Upper lobe of left lung (tissue), 6 donors: ENCODE measurements around the gene NRXN3. TPM values are rescaled to one million over a fixed set of nuclear protein-coding genes. Genes with fewer than 3 reads are reported as not detected.
"Not testable (repeated sequence)": the region's sequence is repeated elsewhere in the genome, so short reads cannot be mapped to it uniquely, and the experiment has no call there.

Experiments
- ATAC-seq, 2 donors: fragments of 200-7000 bp; cut with Tn5 transposase; one replicate each; pipeline ENCODE4 v1.9.1; 2022; ENCODE audit warnings: mild to moderate bottlenecking in 2 of 2, moderate library complexity in 2 of 2; ENCODE audit not compliant: low FRiP score in 2 of 2
- DNase-seq, 2 donors: peaks; one replicate each; pipeline ENCODE4 v3.0.0-alpha.2; 2019 to 2020
- H3K27ac ChIP-seq, 4 donors: fragments of 200-600 bp; sonication (generic); one replicate each; pipeline ENCODE4 v1.5.1; 2016 to 2019
- H3K27me3 ChIP-seq, 4 donors: fragments of 200-600 bp; sonication (generic); one replicate each; pipeline ENCODE4 v1.5.1; 2017 to 2019
- H3K36me3 ChIP-seq, 4 donors: fragments of 200-600 bp; sonication (generic); one replicate each; pipeline ENCODE4 v1.5.1; 2016 to 2019
- H3K4me1 ChIP-seq, 4 donors: fragments of 200-600 bp; sonication (generic); one replicate each; pipeline ENCODE4 v1.5.1; 2018 to 2019
- H3K4me3 ChIP-seq, 4 donors: fragments of 200-600 bp; sonication (generic); one replicate each; pipeline ENCODE4 v1.5.1; 2017 to 2019; ENCODE audit warnings: mild to moderate bottlenecking in 2 of 4, moderate library complexity in 1 of 4
- H3K9me3 ChIP-seq, 4 donors: fragments of 200-600 bp; sonication (generic); one replicate each; pipeline ENCODE4 v1.5.1; 2018 to 2019
- CTCF ChIP-seq, 6 experiments: fragments of 450-650 bp in 4 of 6; fragments of 200-600 bp in 2 of 6; sonication (generic) in 2 of 6; IDR thresholded peaks; one replicate each; pipeline ENCODE4 v1.5.1; 2016 to 2019; ENCODE audit warnings: antibody characterized with exemption in 6 of 6
- EP300 ChIP-seq, 4 donors: sonication (generic); formaldehyde crosslinking; IDR thresholded peaks; one replicate each; pipeline ENCODE4 v1.5.1; 2017; ENCODE audit warnings: antibody characterized with exemption in 4 of 4, control low read depth in 2 of 4
- POLR2A ChIP-seq, 4 donors: fragments of 450-650 bp; IDR thresholded peaks; one replicate each; pipeline ENCODE4 v1.5.1; 2016 to 2017; ENCODE audit warnings: antibody characterized with exemption in 4 of 4, mild to moderate bottlenecking in 2 of 4
- POLR2AphosphoS5 ChIP-seq, 2 donors: sonication (generic); formaldehyde crosslinking; IDR thresholded peaks; one replicate each; pipeline ENCODE4 v1.5.1; 2017; ENCODE audit warnings: antibody characterized with exemption in 2 of 2
- WGBS, 2 donors: methylation state at CpG; one replicate each; pipeline ENCODE4 v1.1.5; 2017 to 2018; 5-methylcytosine and 5-hydroxymethylcytosine counted together
- total RNA-seq, 6 donors: library from RNA; depleted of rRNA in 4 of 6; stranded (reverse); fragments of >200 nt in 4 of 6; gene quantifications; one replicate each; pipeline versions ENCODE4 v1.1.0 to v1.2.1, GENCODE V29; 2016 to 2021
- donor health status: DM: no; HTN: no; CAD: no; lungs with moderate emphysema.
- donor health status: DM: no; HTN: yes; CAD: no; lungs with severe emphysema.

Gene NRXN3
- total RNA-seq, 6 donors from 2014 or later: 4.4 to 14.9 (median 7.2) TPM

- DNase-seq (no peak), ATAC-seq (no peak)
- Histone ChIP-seq H3K9me3 (no peaks in the 10 kb centered on the region), H3K27ac (no peak overlapping the region), H3K27me3 (no peaks in the 10 kb centered on the region), H3K4me3 (no peak overlapping the region), H3K36me3 (no peaks in the 10 kb centered on the region), H3K4me1 (no peaks in the 10 kb centered on the region)
- WGBS, 2 donors: 80 to 88% methylated on average over 1 of the region's 1 CpG
- TF ChIP-seq EP300 (IDR thresholded peaks at IDR 0.05) (no peak), POLR2AphosphoS5 (IDR thresholded peaks at IDR 0.05) (no peak), CTCF (IDR thresholded peaks at IDR 0.05) (no peak), POLR2A (IDR thresholded peaks at IDR 0.05) (no peak)
Measured at GRCh38 chr14:78486621-78487020, 316.4 kb downstream of the NRXN3 start.

GRCh38 chr14:78487573-78487972 lies 317.4 kb downstream of the NRXN3 start:
- H3K9me3 ChIP-seq, H3K27me3 ChIP-seq, H3K4me3 ChIP-seq, DNase-seq, H3K36me3 ChIP-seq, ATAC-seq, H3K4me1 ChIP-seq, H3K27ac ChIP-seq: not testable (repeated sequence)
- 45 to 67% methylated on average over 2 of the region's 2 CpGs for WGBS, 2 donors

GRCh38 chr14:78488938-78489337 lies 318.8 kb downstream of the NRXN3 start:
- H3K9me3 ChIP-seq: no peaks in the 10 kb centered on the region
- no peaks in the 10 kb centered on the region for H3K4me1 ChIP-seq
- no peak for TF ChIP-seq CTCF (IDR thresholded peaks at IDR 0.05)
- TF ChIP-seq EP300 (IDR thresholded peaks at IDR 0.05): no peak
- TF ChIP-seq POLR2A (IDR thresholded peaks at IDR 0.05): no peak
- no peak for TF ChIP-seq POLR2AphosphoS5 (IDR thresholded peaks at IDR 0.05)
- ATAC-seq (no peak), DNase-seq (no peak)
- H3K36me3 ChIP-seq: no peaks in the 10 kb centered on the region
- H3K27me3 ChIP-seq: no peaks in the 10 kb centered on the region
- no peak overlapping the region for H3K27ac ChIP-seq
- 89% methylated on average over 4 of the region's 4 CpGs for WGBS, 2 donors
- no peak overlapping the region for H3K4me3 ChIP-seq

- WGBS, 2 donors: 83 to 86% methylated on average over 7 of the region's 7 CpGs
- no peak overlapping the region for H3K27ac ChIP-seq
- no peaks in the 10 kb centered on the region for H3K9me3 ChIP-seq
- TF ChIP-seq POLR2A (IDR thresholded peaks at IDR 0.05) (no peak), POLR2AphosphoS5 (IDR thresholded peaks at IDR 0.05) (no peak), CTCF (IDR thresholded peaks at IDR 0.05) (no peak), EP300 (IDR thresholded peaks at IDR 0.05) (no peak)
- no peak for DNase-seq
- no peaks in the 10 kb centered on the region for H3K4me1 ChIP-seq
- no peak for ATAC-seq
- no peaks in the 10 kb centered on the region for H3K27me3 ChIP-seq
- no peak overlapping the region for H3K4me3 ChIP-seq
- H3K36me3 ChIP-seq: no peaks in the 10 kb centered on the region
Measured at GRCh38 chr14:78491048-78491447, 320.9 kb downstream of the NRXN3 start.

- no peak for TF ChIP-seq POLR2AphosphoS5 (IDR thresholded peaks at IDR 0.05)
- no peak for TF ChIP-seq CTCF (IDR thresholded peaks at IDR 0.05)
- TF ChIP-seq EP300 (IDR thresholded peaks at IDR 0.05): no peak
- no peak for TF ChIP-seq POLR2A (IDR thresholded peaks at IDR 0.05)
Measured at GRCh38 chr14:78498062-78498595, 328.0 kb downstream of the NRXN3 start.

More at GRCh38 chr14:78498062-78498595, 328.0 kb downstream of the NRXN3 start:
- 86% methylated on average over 2 of the region's 2 CpGs; no CpG with 5 or more reads in 1 of the 2 donors for WGBS, 2 donors
- Histone ChIP-seq H3K27ac (no peak overlapping the region), H3K9me3 (no peaks in the 10 kb centered on the region), H3K36me3 (no peaks in the 10 kb centered on the region), H3K27me3 (no peaks in the 10 kb centered on the region), H3K4me3 (no peak overlapping the region), H3K4me1 (no peaks in the 10 kb centered on the region)
- ATAC-seq (no peak), DNase-seq (no peak)
